Transverse colon (tissue), 4 donors: ENCODE data around the gene BRF1. TPM values are rescaled to one million over a fixed set of nuclear protein-coding genes. Genes with fewer than 3 reads are reported as not detected.

Experiments used
- DNase-seq: peaks from one replicate; pipeline ENCODE4 v3.0.0-alpha.2; 2019
- H3K27ac ChIP-seq, 4 donors: fragments of 200-600 bp; sonication (generic); 2 replicates each; pipeline ENCODE4 v1.5.1; 2016 to 2018; ENCODE audit warnings: inconsistent platforms in 4 of 4
- H3K27me3 ChIP-seq: fragments of 200-600 bp; sonication (generic); 2 replicates; pipeline ENCODE4 v1.5.1; 2017; ENCODE audit warnings: inconsistent platforms
- H3K36me3 ChIP-seq, 4 donors: fragments of 200-600 bp; sonication (generic); 2 replicates each; pipeline ENCODE4 v1.5.1; 2017 to 2019; ENCODE audit warnings: inconsistent platforms in 4 of 4
- H3K4me1 ChIP-seq, 4 donors: fragments of 200-600 bp; sonication (generic); 2 replicates each; pipeline ENCODE4 v1.5.1; 2017 to 2020; ENCODE audit warnings: inconsistent platforms in 4 of 4
- H3K4me3 ChIP-seq, 4 donors: fragments of 200-600 bp; sonication (generic); 1 replicate in 1 of 4; 2 replicates in 3 of 4; pipeline versions ENCODE4 v1.5.1 to v1.6.1; 2017 to 2019; ENCODE audit warnings: inconsistent platforms in 4 of 4
- H3K9me3 ChIP-seq, 2 donors: fragments of 200-600 bp; sonication (generic); 2 replicates each; pipeline ENCODE4 v1.5.1; 2017 to 2019; ENCODE audit warnings: inconsistent platforms in 2 of 2
- EP300 ChIP-seq: sonication (generic); formaldehyde crosslinking; IDR thresholded peaks from one replicate; pipeline ENCODE4 v1.6.1; 2017; ENCODE audit warnings: antibody characterized with exemption, low read depth
- POLR2A ChIP-seq: fragments of 450-650 bp; IDR thresholded peaks from one replicate; pipeline ENCODE4 v1.6.1; 2016; ENCODE audit warnings: antibody characterized with exemption, mild to moderate bottlenecking, moderate library complexity
- POLR2AphosphoS5 ChIP-seq, 3 donors: sonication (generic); formaldehyde crosslinking; IDR thresholded peaks; one replicate each; pipeline ENCODE4 v1.6.1; 2016; ENCODE audit warnings: antibody characterized with exemption in 3 of 3
- WGBS, 2 donors: methylation state at CpG; one replicate each; pipeline ENCODE4 v1.1.5; 2018; ENCODE audit warnings: low coverage in 1 of 2; 5-methylcytosine and 5-hydroxymethylcytosine counted together
- in situ Hi-C, 4 donors: fragments of 200-750 bp; cut with MboI; loops; one replicate each; pipeline versions ENCODE4 v1.15.0 to v1.15.1; 2017; ENCODE audit warnings: low sequenced_read_pairs in 3 of 4, low pct_ligation_motif_present in 1 of 4, low pct_unique_long_range_greater_than_20kb in 1 of 4
- intact Hi-C: fragments of 100-400 bp; cut with DNase I; formaldehyde crosslinking; loops from one replicate; pipeline ENCODE4 v1.15.1; 2023; ENCODE audit warnings: low total_unique reads
- total RNA-seq, 4 donors: library from RNA; depleted of rRNA; stranded (reverse); fragments of >200 nt; gene quantifications; one replicate each; pipeline ENCODE4 v1.1.0, GENCODE V29; 2016
- TF ChIP-seq, protein P1 (sequence below), 5 experiments: fragments of 200-600 bp in 3 of 5; fragments of 450-650 bp in 2 of 5; sonication (generic) in 3 of 5; IDR thresholded peaks; 1 replicate in 2 of 5; 2 replicates in 3 of 5; pipeline ENCODE4 v1.5.1; 2016 to 2017; ENCODE audit warnings: antibody characterized with exemption in 5 of 5, inconsistent platforms in 3 of 5, mild to moderate bottlenecking in 2 of 5, moderate library complexity in 1 of 5

BRF1 gene
- total RNA-seq, 4 donors from 2014 or later: 36.2 to 93.9 (median 62.6) TPM

DNA sequence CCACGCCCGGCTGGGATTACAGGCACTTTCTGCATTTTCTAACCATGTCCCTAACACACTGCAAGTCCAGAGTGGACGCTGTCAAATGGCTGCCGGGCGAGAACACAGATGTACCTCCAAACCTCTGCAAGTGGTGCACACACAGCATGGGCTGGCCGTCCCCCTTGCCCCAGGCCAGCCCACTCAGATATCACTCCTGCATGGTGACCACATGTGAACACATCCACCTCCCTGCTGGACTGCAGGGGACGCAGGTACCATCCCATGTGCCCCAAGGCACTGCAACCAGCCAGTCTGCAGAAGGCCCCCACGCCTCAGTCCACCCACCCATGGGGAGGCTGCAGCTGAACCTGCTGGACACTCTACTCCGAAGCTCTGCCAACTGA is 14.0 kb downstream of the BRF1 start:
- Histone ChIP-seq H3K27me3 (no peaks in the 10 kb centered on the region), H3K27ac (no peak overlapping the region), H3K36me3 (no peaks in the 10 kb centered on the region), H3K9me3 (no peaks in the 10 kb centered on the region), H3K4me1 (no peaks in the 10 kb centered on the region), H3K4me3 (no peak overlapping the region)
- TF ChIP-seq POLR2AphosphoS5 (IDR thresholded peaks at IDR 0.05): no peak
- no peak for TF ChIP-seq POLR2A
- no peak for TF ChIP-seq EP300
- TF ChIP-seq, protein P1, sequence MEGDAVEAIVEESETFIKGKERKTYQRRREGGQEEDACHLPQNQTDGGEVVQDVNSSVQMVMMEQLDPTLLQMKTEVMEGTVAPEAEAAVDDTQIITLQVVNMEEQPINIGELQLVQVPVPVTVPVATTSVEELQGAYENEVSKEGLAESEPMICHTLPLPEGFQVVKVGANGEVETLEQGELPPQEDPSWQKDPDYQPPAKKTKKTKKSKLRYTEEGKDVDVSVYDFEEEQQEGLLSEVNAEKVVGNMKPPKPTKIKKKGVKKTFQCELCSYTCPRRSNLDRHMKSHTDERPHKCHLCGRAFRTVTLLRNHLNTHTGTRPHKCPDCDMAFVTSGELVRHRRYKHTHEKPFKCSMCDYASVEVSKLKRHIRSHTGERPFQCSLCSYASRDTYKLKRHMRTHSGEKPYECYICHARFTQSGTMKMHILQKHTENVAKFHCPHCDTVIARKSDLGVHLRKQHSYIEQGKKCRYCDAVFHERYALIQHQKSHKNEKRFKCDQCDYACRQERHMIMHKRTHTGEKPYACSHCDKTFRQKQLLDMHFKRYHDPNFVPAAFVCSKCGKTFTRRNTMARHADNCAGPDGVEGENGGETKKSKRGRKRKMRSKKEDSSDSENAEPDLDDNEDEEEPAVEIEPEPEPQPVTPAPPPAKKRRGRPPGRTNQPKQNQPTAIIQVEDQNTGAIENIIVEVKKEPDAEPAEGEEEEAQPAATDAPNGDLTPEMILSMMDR (IDR thresholded peaks at IDR 0.05): no peak
- no peak for DNase-seq
- intact Hi-C loops: no loop called here
- WGBS, 2 donors: 96% methylated on average over 9 of the region's 9 CpGs; no CpG with 5 or more reads in 1 of the 2 donors
- in situ Hi-C loops: loop anchor here in 1 of 4 donors (25.0 kb wide), 1 partner anchor 199 kb away; no protein-coding TSS in a partner anchor

DNA sequence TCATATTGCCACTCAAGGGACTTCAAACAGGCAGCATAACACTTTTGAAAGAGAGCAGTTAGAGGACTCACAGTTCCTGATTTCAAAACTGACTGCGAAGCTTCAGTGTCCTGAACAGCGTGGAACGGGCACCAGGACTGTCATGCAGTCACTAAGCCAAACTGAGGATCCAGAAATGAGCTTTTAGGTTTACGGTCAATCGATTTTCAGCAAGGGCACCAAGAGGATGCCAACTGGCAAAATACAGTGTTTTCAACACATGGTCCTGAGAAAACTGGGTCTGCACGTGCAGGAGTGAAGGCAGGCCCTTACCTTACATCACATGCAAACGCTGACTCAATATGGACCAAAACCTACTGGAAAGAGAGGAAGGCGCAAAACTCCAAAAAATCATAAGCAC is 15.6 kb downstream of the BRF1 start:
- intact Hi-C loops: no loop called here
- WGBS, 2 donors: 91 to 92% methylated on average over 8 of the region's 8 CpGs
- in situ Hi-C loops: loop anchor here in 1 of 4 donors (25.0 kb wide), 1 partner anchor 198 kb away; no protein-coding TSS in a partner anchor
- H3K9me3 ChIP-seq: no peaks in the 10 kb centered on the region
- peaks cover 0 to 3% (median 0%) of the 10 kb centered on the region in 4 donors for H3K4me1 ChIP-seq
- H3K4me3 ChIP-seq: no peak overlapping the region
- no peaks in the 10 kb centered on the region for H3K27me3 ChIP-seq
- no peak overlapping the region for H3K27ac ChIP-seq
- TF ChIP-seq EP300 (no peak), POLR2A (no peak), POLR2AphosphoS5 (IDR thresholded peaks at IDR 0.05) (no peak)
- TF ChIP-seq, protein P1 (IDR thresholded peaks at IDR 0.05): no peak
- no peaks in the 10 kb centered on the region for H3K36me3 ChIP-seq
- no peak for DNase-seq

DNA sequence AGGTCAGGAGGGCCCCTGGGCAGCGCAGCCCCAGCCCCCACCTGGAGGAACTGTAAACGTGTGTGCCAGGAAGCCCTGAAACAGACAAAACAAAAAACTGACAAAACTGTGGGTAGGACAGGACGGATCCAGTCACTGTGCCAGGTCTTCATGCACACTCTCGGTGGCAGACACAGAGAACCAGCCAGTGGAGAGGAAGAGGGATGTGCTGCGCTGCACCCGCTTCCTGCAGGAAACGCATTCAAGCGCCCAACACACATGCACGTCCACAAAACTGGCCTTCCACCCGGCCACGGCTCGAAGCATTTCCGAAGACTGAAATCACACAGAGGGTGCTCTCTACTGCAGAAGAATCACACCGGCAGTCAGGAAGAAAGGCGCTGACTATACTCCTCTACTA is 16.9 kb downstream of the BRF1 start:
- no peaks in the 10 kb centered on the region for H3K9me3 ChIP-seq
- no peaks in the 10 kb centered on the region for H3K27me3 ChIP-seq
- WGBS, 2 donors: 78% methylated on average over 15 of the region's 15 CpGs; no CpG with 5 or more reads in 1 of the 2 donors
- intact Hi-C loops: no loop called here
- H3K36me3 ChIP-seq: no peaks in the 10 kb centered on the region
- H3K27ac ChIP-seq: no peak overlapping the region
- in situ Hi-C loops: loop anchor here in 1 of 4 donors (25.0 kb wide), 1 partner anchor 197 kb away; no protein-coding TSS in a partner anchor
- no peak overlapping the region for H3K4me3 ChIP-seq
- peaks cover 0 to 13% (median 0%) of the 10 kb centered on the region in 4 donors for H3K4me1 ChIP-seq
- no peak for TF ChIP-seq EP300
- TF ChIP-seq, protein P1 (IDR thresholded peaks at IDR 0.05): no peak
- TF ChIP-seq POLR2A: no peak
- no peak for TF ChIP-seq POLR2AphosphoS5 (IDR thresholded peaks at IDR 0.05)
- DNase-seq: no peak

DNA sequence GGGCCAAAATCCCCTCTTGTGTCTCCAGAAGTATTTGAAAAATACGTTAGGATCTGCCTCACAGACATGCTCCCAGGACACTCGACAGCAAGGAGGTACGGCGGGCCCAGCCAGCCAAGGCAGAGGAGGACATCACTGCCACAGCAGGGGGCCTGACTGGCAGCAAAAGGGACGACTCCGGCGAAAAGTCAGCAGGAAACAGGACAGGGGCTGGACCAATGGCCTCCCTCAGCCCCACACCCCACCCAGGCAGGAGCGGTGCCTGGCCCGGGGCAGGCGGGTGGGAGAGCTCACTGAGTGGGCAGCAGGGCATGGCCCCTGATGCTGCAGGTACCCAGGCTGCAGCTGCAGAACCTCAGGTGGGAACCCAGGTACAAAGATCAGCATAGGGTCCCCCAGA is 17.8 kb downstream of the BRF1 start:
- H3K27ac ChIP-seq: no peak overlapping the region
- TF ChIP-seq POLR2AphosphoS5 (IDR thresholded peaks at IDR 0.05) (no peak), EP300 (no peak), POLR2A (no peak)
- TF ChIP-seq, protein P1 (IDR thresholded peaks at IDR 0.05): no peak
- 80 to 84% methylated on average over 1 to 10 of the region's 10 CpGs for WGBS, 2 donors
- no peak overlapping the region for H3K4me3 ChIP-seq
- no peaks in the 10 kb centered on the region for H3K27me3 ChIP-seq
- H3K4me1 ChIP-seq: peaks cover 0 to 16% (median 0%) of the 10 kb centered on the region in 4 donors
- no peak for DNase-seq
- no peaks in the 10 kb centered on the region for H3K9me3 ChIP-seq
- in situ Hi-C loops: loop anchor here in 1 of 4 donors (25.0 kb wide), 1 partner anchor 196 kb away; no protein-coding TSS in a partner anchor
- intact Hi-C loops: no loop called here
- H3K36me3 ChIP-seq: no peaks in the 10 kb centered on the region
